ENCODE measurements around the gene MSRB3. TPM values are rescaled to one million over a fixed set of nuclear protein-coding genes. Genes with fewer than 3 reads are reported as not detected.

Gene MSRB3
- total and polyA plus RNA-seq, 2 of the 8 experiments (the other 6 are each of a cell fraction or from before 2014, with no cell fraction given) = 0.32 to 1.2 TPM

DNA sequence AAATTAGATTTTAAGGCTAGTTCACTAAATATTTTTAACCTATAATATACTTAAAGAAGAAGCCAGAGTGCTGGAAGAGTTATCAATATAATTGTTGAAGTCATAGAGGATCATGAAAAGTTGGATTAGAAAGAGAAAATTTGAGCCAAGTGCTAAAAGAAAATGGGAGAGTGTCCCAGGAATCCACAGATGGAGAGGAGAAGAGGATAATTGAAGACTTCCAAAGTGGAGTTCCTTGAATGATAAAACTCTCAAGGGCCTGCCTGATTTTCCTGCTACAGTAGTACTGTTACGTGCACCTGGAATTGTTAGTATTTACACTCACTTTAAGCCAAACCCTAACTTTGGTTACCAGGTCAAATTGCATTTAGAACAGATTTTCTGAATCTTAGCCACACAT is 113.2 kb downstream of the MSRB3 start:
- H2BK20ac ChIP-seq (ENCODE audit: low read length) = no peak overlapping the region
- H3K27ac ChIP-seq (ENCODE audit: low read depth, low read length) = no peak overlapping the region
- H2BK120ac ChIP-seq (replicated peaks; ENCODE audit: low read depth, low read length) = no peak overlapping the region
- TF ChIP-seq NRF1 (IDR thresholded peaks at IDR 0.05; ENCODE audit: low read depth, low read length) = no peak
- TF ChIP-seq RBBP5 (IDR thresholded peaks at IDR 0.05; ENCODE audit: borderline replicate concordance, low read depth, low read length) = no peak
- TF ChIP-seq, protein P1, sequence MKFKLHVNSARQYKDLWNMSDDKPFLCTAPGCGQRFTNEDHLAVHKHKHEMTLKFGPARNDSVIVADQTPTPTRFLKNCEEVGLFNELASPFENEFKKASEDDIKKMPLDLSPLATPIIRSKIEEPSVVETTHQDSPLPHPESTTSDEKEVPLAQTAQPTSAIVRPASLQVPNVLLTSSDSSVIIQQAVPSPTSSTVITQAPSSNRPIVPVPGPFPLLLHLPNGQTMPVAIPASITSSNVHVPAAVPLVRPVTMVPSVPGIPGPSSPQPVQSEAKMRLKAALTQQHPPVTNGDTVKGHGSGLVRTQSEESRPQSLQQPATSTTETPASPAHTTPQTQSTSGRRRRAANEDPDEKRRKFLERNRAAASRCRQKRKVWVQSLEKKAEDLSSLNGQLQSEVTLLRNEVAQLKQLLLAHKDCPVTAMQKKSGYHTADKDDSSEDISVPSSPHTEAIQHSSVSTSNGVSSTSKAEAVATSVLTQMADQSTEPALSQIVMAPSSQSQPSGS (IDR thresholded peaks at IDR 0.05; ENCODE audit: low read length) = no peak
- TF ChIP-seq BACH1 (IDR thresholded peaks at IDR 0.05; ENCODE audit: low read length) = no peak
- no peak for TF ChIP-seq KDM4A (IDR thresholded peaks at IDR 0.05; ENCODE audit: low read depth, low read length, severe bottlenecking)
- no peak for TF ChIP-seq HDAC6 (IDR thresholded peaks at IDR 0.05; ENCODE audit: low read depth, low read length)
- TF ChIP-seq MAFK (IDR thresholded peaks at IDR 0.05; ENCODE audit: low read depth, low read length) = no peak
- TF ChIP-seq TBP (IDR thresholded peaks at IDR 0.05; ENCODE audit: low read depth, low read length) = no peak
- no peak for TF ChIP-seq POLR2A (IDR thresholded peaks at IDR 0.05; ENCODE audit: control extremely low read depth in 1 of 2, low read depth in 2 of 2, low read length in 2 of 2)
- TF ChIP-seq TCF12 (IDR thresholded peaks at IDR 0.05; ENCODE audit: low read depth, low read length) = no peak
- TF ChIP-seq EZH2 (IDR thresholded peaks at IDR 0.05; ENCODE audit: low read depth, low read length, severe bottlenecking) = no peak
- no peak for TF ChIP-seq GABPA (IDR thresholded peaks at IDR 0.05; ENCODE audit: borderline replicate concordance, insufficient read depth, low read length)
- TF ChIP-seq HDAC2 (IDR thresholded peaks at IDR 0.05; ENCODE audit: borderline replicate concordance in 1 of 2, low read depth in 2 of 2, low read length in 2 of 2) = no peak
- no peak for TF ChIP-seq TAF7 (optimal IDR thresholded peaks at IDR 0.05; ENCODE audit: borderline replicate concordance, low read depth, low read length)
- H3K56ac ChIP-seq (replicated peaks; ENCODE audit: insufficient read length, low read depth, low read length) = no peak overlapping the region
- no peaks in the 10 kb centered on the region for H3K79me2 ChIP-seq (ENCODE audit: control insufficient read depth in 1 of 2, insufficient read depth in 2 of 2, low read length in 2 of 2)
- no peak overlapping the region for H4K8ac ChIP-seq (ENCODE audit: extremely low read depth, insufficient read depth, low read length)
- POLR2A ChIA-PET (ENCODE audit: partially characterized antibody) = no interaction called here
- H3K36me3 ChIP-seq (ENCODE audit: control insufficient read depth in 2 of 4, insufficient read depth in 4 of 4, low read length in 3 of 4) = no peaks in the 10 kb centered on the region
- H3K14ac ChIP-seq (ENCODE audit: insufficient read length) = no peak overlapping the region
- no peak overlapping the region for H4K5ac ChIP-seq (ENCODE audit: insufficient read length, low read depth, low read length)
- H3K9ac ChIP-seq (replicated peaks in 1 of 4; ENCODE audit: extremely low read depth in 1 of 4, low read depth in 3 of 4, low read length in 3 of 4) = no peak overlapping the region
- no peak for DNase-seq (ENCODE audit: low read depth in 1 of 2, low spot score in 2 of 2)
- H3K4ac ChIP-seq (replicated peaks; ENCODE audit: insufficient read length, low read depth, low read length) = no peak overlapping the region
- FAIRE-seq = no peak
- H3K23ac ChIP-seq (ENCODE audit: insufficient read length) = no peak overlapping the region
- no peaks in the 10 kb centered on the region for H3K23me2 ChIP-seq (ENCODE audit: low read depth, low read length)
- no peak overlapping the region for H2BK5ac ChIP-seq (ENCODE audit: low read depth, low read length)
- H2BK15ac ChIP-seq (ENCODE audit: low read length) = no peak overlapping the region
- no peaks in the 10 kb centered on the region for H4K20me1 ChIP-seq (replicated peaks in 1 of 2; ENCODE audit: control insufficient read depth in 1 of 2, insufficient read depth in 2 of 2, low read length in 2 of 2)
- CTCF ChIA-PET (ENCODE audit: partially characterized antibody) = no interaction called here
- no peaks in the 10 kb centered on the region for H3K79me1 ChIP-seq (ENCODE audit: low read depth, low read length)
- H3K4me3 ChIP-seq (ENCODE audit: extremely low read depth in 1 of 4, insufficient read depth in 2 of 4, low read depth in 3 of 4, low read length in 4 of 4) = no peak overlapping the region
- no peaks in the 10 kb centered on the region for H3K9me3 ChIP-seq (ENCODE audit: insufficient read depth in 2 of 2, low read depth in 1 of 2, low read length in 1 of 2)
- WGBS, 2 experiments (ENCODE audit: extremely low coverage in 1 of 2, insufficient coverage in 1 of 2, insufficient read length in 1 of 2, insufficient replicate concordance in 2 of 2, low coverage in 1 of 2, low lambda C conversion rate in 2 of 2, missing lambda C conversion rate in 1 of 2) = 100% methylated on average over 1 of the region's 1 CpG; no CpG with 5 or more reads in 1 of the 2 experiments
- H4K91ac ChIP-seq (replicated peaks; ENCODE audit: insufficient read length, low read length) = no peak overlapping the region
- H3K4me2 ChIP-seq (ENCODE audit: insufficient read depth in 1 of 2, low read depth in 2 of 2, low read length in 2 of 2) = no peak overlapping the region
- no peak overlapping the region for H2BK12ac ChIP-seq (ENCODE audit: low read depth, low read length)
- H3K18ac ChIP-seq (ENCODE audit: extremely low read depth, low read length) = no peak overlapping the region
- no peaks in the 10 kb centered on the region for H3K27me3 ChIP-seq (replicated peaks in 1 of 4; ENCODE audit: control insufficient read depth in 3 of 4, extremely low read depth in 1 of 4, insufficient read depth in 3 of 4, low read length in 3 of 4)
- H2AFZ ChIP-seq (ENCODE audit: low read length) = no peak overlapping the region
- H3K4me1 ChIP-seq (replicated peaks in 1 of 4; ENCODE audit: control insufficient read depth in 3 of 4, insufficient read depth in 4 of 4, low read length in 3 of 4) = no peaks in the 10 kb centered on the region
- H2AK5ac ChIP-seq (ENCODE audit: low read depth, low read length) = no peak overlapping the region
